NCI-H748 (cell line): ENCODE results near the gene SEC62.
"Not testable (repeated sequence)": the region's sequence is repeated elsewhere in the genome, so short reads cannot be mapped to it uniquely, and the experiment has no call there.

ENCODE experiments used
- DNase-seq: peaks from one replicate; lab custom pipeline; 2025; ENCODE audit not compliant: unreplicated experiment; lab: John Stamatoyannopoulos, UW

The SEC62 gene

GRCh38 chr3:170012683-170013400, 46.2 kb downstream of the SEC62 start:
- peak; percentile 47 for DNase-seq

- no peak for DNase-seq
Measured at GRCh38 chr3:170016057-170016456, 49.5 kb downstream of the SEC62 start.

- not testable (repeated sequence) for DNase-seq
Measured at GRCh38 chr3:170019306-170019705, 52.7 kb downstream of the SEC62 start.

- no peak for DNase-seq
Measured at GRCh38 chr3:170021083-170021482, 54.5 kb downstream of the SEC62 start.

- DNase-seq: no peak
Measured at GRCh38 chr3:170022336-170022735, 55.7 kb downstream of the SEC62 start.

- no peak for DNase-seq
Measured at GRCh38 chr3:170023165-170023564, 56.6 kb downstream of the SEC62 start.

GRCh38 chr3:170024581-170024980, 58.0 kb downstream of the SEC62 start:
- no peak for DNase-seq

- DNase-seq: no peak
Measured at GRCh38 chr3:170027233-170028102, 60.9 kb downstream of the SEC62 start.

- no peak for DNase-seq
Measured at GRCh38 chr3:170033489-170033888, 66.9 kb downstream of the SEC62 start.

- DNase-seq: peak; percentile 78
Measured at GRCh38 chr3:170037463-170038433, 71.1 kb downstream of the SEC62 start, which contains the start of gene GPR160. TSS of gene GPR160 (plus strand) at chr3:170037995. CDS start at chr3:170083973, 45,978 bp downstream.

GRCh38 chr3:170038434-170039110, 72.0 kb downstream of the SEC62 start:
- DNase-seq: peak; percentile 58

- peak; percentile 17 for DNase-seq
Measured at GRCh38 chr3:170040418-170040817, 73.8 kb downstream of the SEC62 start.

- DNase-seq: no peak
Measured at GRCh38 chr3:170043506-170043905, 76.9 kb downstream of the SEC62 start.

GRCh38 chr3:170044271-170044670, 77.7 kb downstream of the SEC62 start:
- DNase-seq: no peak

- no peak for DNase-seq
Measured at GRCh38 chr3:170044795-170045244, 78.2 kb downstream of the SEC62 start.

- no peak for DNase-seq
Measured at GRCh38 chr3:170046269-170047132, 79.9 kb downstream of the SEC62 start.

GRCh38 chr3:170047133-170047404, 80.5 kb downstream of the SEC62 start:
- DNase-seq: no peak
